Adrenal gland (tissue), 5 donors: ENCODE measurements around the gene PTPRQ.

Experiments
- CTCF ChIP-seq, 6 experiments: fragments of 450-650 bp in 4 of 6; fragments of 200-600 bp in 2 of 6; sonication (generic) in 1 of 6; IDR thresholded peaks; 1 replicate in 5 of 6; 2 replicates in 1 of 6; pipeline versions ENCODE4 v1.5.1 to v1.8.0; 2016 to 2021; ENCODE audit warnings: antibody characterized with exemption in 6 of 6, mild to moderate bottlenecking in 2 of 6, moderate library complexity in 1 of 6
- POLR2A ChIP-seq, 2 donors: fragments of 450-650 bp; IDR thresholded peaks; one replicate each; pipeline ENCODE4 v1.6.1; 2017; ENCODE audit warnings: antibody characterized with exemption in 2 of 2, mild to moderate bottlenecking in 2 of 2, moderate library complexity in 1 of 2
- donor health status: DM: no; HTN: no; CAD: no.

- TF ChIP-seq POLR2A (IDR thresholded peaks at IDR 0.05): no peak
- no peak for TF ChIP-seq CTCF (IDR thresholded peaks at IDR 0.05)
Observed at GRCh38 chr12:80559766-80560165, 115.7 kb downstream of the PTPRQ start.
